K562 (cell line): ENCODE data around the gene APOL2.

Source experiments
- ERF ChIP-seq: fragments of 450-650 bp; formaldehyde crosslinking; IDR thresholded peaks from 2 replicates; pipeline ENCODE4 v1.4.0; 2020; ENCODE audit warnings: mild to moderate bottlenecking, mixed read lengths
- EZH2 ChIP-seq: IDR thresholded peaks from 2 replicates; pipeline ENCODE4 v1.6.1; 2012; ENCODE audit warnings: low read depth, mild to moderate bottlenecking, inconsistent platforms, low read length, borderline replicate concordance
- MTA3 ChIP-seq: fragments of 450-650 bp; formaldehyde crosslinking; IDR thresholded peaks from 2 replicates; pipeline ENCODE4 v1.6.1; 2017; ENCODE audit warnings: mild to moderate bottlenecking, borderline replicate concordance
- NFYB ChIP-seq: IDR thresholded peaks from 2 replicates; pipeline ENCODE4 v1.6.1; 2011; ENCODE audit warnings: mild to moderate bottlenecking, moderate library complexity; ENCODE audit not compliant: insufficient read length; ENCODE audit errors: extremely low read depth
- PCBP2 ChIP-seq: fragments of 200-400 bp; formaldehyde crosslinking; IDR thresholded peaks from 2 replicates; pipeline ENCODE4 v1.6.1; 2018; ENCODE audit warnings: low read length, low read depth, mild to moderate bottlenecking, moderate library complexity; ENCODE audit not compliant: poor library complexity, severe bottlenecking
- POLR2A ChIP-seq: fragments of 450-650 bp; conservative IDR thresholded peaks from 2 replicates; pipeline ENCODE4 v1.6.1; 2016
- POLR2AphosphoS5 ChIP-seq: IDR thresholded peaks from 2 replicates; pipeline ENCODE4 v1.6.1; 2011; ENCODE audit warnings: mild to moderate bottlenecking, low read depth, low read length, moderate library complexity; ENCODE audit not compliant: control insufficient read depth, insufficient read depth
- SMC3 ChIP-seq: conservative IDR thresholded peaks from 2 replicates; pipeline ENCODE4 v1.6.1; 2011; ENCODE audit warnings: low read depth, low read length, improper control_type of control experiment; ENCODE audit not compliant: insufficient read depth
- TEAD4 ChIP-seq, 2 experiments: sonication (generic) in 1 of 2; formaldehyde crosslinking in 1 of 2; IDR thresholded peaks; 2 replicates each; pipeline versions ENCODE4 v1.6.1 to v1.8.0; 2012 to 2022; ENCODE audit warnings: borderline replicate concordance in 1 of 2, inconsistent platforms in 1 of 2, low read length in 1 of 2, mild to moderate bottlenecking in 1 of 2, missing genetic modification reagents in 1 of 2
- TF ChIP-seq, protein P1 (sequence below): conservative IDR thresholded peaks from 2 replicates; pipeline ENCODE4 v1.6.1; 2011; ENCODE audit warnings: low read depth, mild to moderate bottlenecking, low read length; ENCODE audit not compliant: control insufficient read depth
- TF ChIP-seq, protein P2 (sequence below): sonication (generic); formaldehyde crosslinking; IDR thresholded peaks from 2 replicates; pipeline ENCODE4 v1.4.0; 2020; ENCODE audit warnings: mild to moderate bottlenecking, missing genetic modification reagents
- TF ChIP-seq, protein P3 (sequence below), 3 experiments: IDR thresholded peaks in 2 of 3; conservative IDR thresholded peaks in 1 of 3; 2 replicates each; pipeline ENCODE4 v1.5.1; 2011 to 2012; ENCODE audit warnings: low read length in 3 of 3, mild to moderate bottlenecking in 3 of 3, control low read depth in 2 of 3, improper control_type of control experiment in 1 of 3, inconsistent platforms in 1 of 3, low read depth in 1 of 3, mixed read lengths in 1 of 3, moderate library complexity in 1 of 3; ENCODE audit not compliant: insufficient read depth in 2 of 3

DNA sequence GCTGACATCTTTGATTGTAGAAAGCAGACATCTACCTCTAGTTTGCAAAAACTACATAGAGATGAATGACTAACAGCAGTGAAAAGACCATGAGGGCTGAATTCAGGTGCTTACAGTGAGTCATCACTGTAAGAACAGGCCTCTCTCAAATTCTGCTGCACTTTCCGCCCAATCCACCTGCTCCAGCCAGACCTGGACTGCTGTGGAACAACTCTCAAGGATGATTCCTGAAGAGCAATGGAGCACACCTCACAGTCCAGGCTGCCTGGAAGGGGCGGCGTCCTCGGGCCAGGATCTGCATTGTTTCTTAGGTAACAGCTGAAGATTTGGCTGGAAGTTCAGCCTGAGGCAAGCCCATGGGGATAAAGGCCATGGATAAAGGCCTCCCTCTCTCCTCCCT, 15.1 kb downstream of the APOL2 start:
- TF ChIP-seq, protein P1, sequence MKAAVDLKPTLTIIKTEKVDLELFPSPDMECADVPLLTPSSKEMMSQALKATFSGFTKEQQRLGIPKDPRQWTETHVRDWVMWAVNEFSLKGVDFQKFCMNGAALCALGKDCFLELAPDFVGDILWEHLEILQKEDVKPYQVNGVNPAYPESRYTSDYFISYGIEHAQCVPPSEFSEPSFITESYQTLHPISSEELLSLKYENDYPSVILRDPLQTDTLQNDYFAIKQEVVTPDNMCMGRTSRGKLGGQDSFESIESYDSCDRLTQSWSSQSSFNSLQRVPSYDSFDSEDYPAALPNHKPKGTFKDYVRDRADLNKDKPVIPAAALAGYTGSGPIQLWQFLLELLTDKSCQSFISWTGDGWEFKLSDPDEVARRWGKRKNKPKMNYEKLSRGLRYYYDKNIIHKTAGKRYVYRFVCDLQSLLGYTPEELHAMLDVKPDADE, result no peak
- TF ChIP-seq POLR2A, result no peak
- TF ChIP-seq NFYB, result no peak
- TF ChIP-seq, protein P2, sequence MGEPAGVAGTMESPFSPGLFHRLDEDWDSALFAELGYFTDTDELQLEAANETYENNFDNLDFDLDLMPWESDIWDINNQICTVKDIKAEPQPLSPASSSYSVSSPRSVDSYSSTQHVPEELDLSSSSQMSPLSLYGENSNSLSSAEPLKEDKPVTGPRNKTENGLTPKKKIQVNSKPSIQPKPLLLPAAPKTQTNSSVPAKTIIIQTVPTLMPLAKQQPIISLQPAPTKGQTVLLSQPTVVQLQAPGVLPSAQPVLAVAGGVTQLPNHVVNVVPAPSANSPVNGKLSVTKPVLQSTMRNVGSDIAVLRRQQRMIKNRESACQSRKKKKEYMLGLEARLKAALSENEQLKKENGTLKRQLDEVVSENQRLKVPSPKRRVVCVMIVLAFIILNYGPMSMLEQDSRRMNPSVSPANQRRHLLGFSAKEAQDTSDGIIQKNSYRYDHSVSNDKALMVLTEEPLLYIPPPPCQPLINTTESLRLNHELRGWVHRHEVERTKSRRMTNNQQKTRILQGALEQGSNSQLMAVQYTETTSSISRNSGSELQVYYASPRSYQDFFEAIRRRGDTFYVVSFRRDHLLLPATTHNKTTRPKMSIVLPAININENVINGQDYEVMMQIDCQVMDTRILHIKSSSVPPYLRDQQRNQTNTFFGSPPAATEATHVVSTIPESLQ (CRISPR knock-in tag), result no peak
- TF ChIP-seq ERF (CRISPR knock-in tag), result no peak
- TF ChIP-seq MTA3, result no peak
- no peak for TF ChIP-seq SMC3
- no peak for TF ChIP-seq EZH2
- no peak for TF ChIP-seq PCBP2
- no peak for TF ChIP-seq TEAD4 (IDR thresholded peaks at IDR 0.05; ENCODE audit: low read length)
- TF ChIP-seq TEAD4 (CRISPR knock-in tag; IDR thresholded peaks at IDR 0.05; ENCODE audit: borderline replicate concordance), result no peak
- no peak for TF ChIP-seq POLR2AphosphoS5
- TF ChIP-seq, protein P3, sequence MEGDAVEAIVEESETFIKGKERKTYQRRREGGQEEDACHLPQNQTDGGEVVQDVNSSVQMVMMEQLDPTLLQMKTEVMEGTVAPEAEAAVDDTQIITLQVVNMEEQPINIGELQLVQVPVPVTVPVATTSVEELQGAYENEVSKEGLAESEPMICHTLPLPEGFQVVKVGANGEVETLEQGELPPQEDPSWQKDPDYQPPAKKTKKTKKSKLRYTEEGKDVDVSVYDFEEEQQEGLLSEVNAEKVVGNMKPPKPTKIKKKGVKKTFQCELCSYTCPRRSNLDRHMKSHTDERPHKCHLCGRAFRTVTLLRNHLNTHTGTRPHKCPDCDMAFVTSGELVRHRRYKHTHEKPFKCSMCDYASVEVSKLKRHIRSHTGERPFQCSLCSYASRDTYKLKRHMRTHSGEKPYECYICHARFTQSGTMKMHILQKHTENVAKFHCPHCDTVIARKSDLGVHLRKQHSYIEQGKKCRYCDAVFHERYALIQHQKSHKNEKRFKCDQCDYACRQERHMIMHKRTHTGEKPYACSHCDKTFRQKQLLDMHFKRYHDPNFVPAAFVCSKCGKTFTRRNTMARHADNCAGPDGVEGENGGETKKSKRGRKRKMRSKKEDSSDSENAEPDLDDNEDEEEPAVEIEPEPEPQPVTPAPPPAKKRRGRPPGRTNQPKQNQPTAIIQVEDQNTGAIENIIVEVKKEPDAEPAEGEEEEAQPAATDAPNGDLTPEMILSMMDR (IDR thresholded peaks at IDR 0.05 in 2 of 3, conservative IDR thresholded peaks at IDR 0.05 in 1 of 3; ENCODE audit: insufficient read depth in 2 of 3, low read depth in 1 of 3, low read length in 3 of 3), result no peak
